BE2C (cell line): ENCODE data around the gene ALG5.
A peak's percentile ranks its signal among the peaks of the same experiment; 100 is the strongest.

Experiments used
- DNase-seq: peaks from one replicate; pipeline ENCODE4 v3.0.0-alpha.2; 2020
- H3K27me3 ChIP-seq: fragments of 250-450 bp; sonication (Bioruptor Pico); 2 replicates; pipeline ENCODE4 v1.5.1; 2020; ENCODE audit warnings: mild to moderate bottlenecking
- H3K36me3 ChIP-seq: fragments of 250-450 bp; sonication (Bioruptor Pico); 2 replicates; pipeline ENCODE4 v1.5.1; 2020; ENCODE audit warnings: mild to moderate bottlenecking
- H3K4me1 ChIP-seq: fragments of 250-450 bp; sonication (Bioruptor Pico); 2 replicates; pipeline ENCODE4 v1.5.1; 2020
- H3K4me3 ChIP-seq: 2 replicates; pipeline ENCODE4 v1.5.1; 2011; ENCODE audit warnings: low read depth, low read length
- H3K9me3 ChIP-seq: fragments of 250-450 bp; sonication (Bioruptor Pico); 2 replicates; pipeline ENCODE4 v1.5.1; 2020
- TF ChIP-seq, protein P1 (sequence below): IDR thresholded peaks from 2 replicates; pipeline ENCODE4 v1.5.1; 2012; ENCODE audit warnings: mild to moderate bottlenecking, low read depth, low read length

Gene ALG5

GRCh38 chr13:37011788-37012187 lies 12.6 kb upstream of the ALG5 start:
- Histone ChIP-seq H3K36me3 (peaks cover 61% of the 10 kb centered on the region), H3K4me3 (no peak overlapping the region), H3K9me3 (no peaks in the 10 kb centered on the region), H3K27me3 (no peaks in the 10 kb centered on the region), H3K4me1 (0 out of 2 replicates have a peak, but pooled peaks cover 3% of the 10 kb centered on the region)
- TF ChIP-seq, protein P1, sequence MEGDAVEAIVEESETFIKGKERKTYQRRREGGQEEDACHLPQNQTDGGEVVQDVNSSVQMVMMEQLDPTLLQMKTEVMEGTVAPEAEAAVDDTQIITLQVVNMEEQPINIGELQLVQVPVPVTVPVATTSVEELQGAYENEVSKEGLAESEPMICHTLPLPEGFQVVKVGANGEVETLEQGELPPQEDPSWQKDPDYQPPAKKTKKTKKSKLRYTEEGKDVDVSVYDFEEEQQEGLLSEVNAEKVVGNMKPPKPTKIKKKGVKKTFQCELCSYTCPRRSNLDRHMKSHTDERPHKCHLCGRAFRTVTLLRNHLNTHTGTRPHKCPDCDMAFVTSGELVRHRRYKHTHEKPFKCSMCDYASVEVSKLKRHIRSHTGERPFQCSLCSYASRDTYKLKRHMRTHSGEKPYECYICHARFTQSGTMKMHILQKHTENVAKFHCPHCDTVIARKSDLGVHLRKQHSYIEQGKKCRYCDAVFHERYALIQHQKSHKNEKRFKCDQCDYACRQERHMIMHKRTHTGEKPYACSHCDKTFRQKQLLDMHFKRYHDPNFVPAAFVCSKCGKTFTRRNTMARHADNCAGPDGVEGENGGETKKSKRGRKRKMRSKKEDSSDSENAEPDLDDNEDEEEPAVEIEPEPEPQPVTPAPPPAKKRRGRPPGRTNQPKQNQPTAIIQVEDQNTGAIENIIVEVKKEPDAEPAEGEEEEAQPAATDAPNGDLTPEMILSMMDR: no peak
- no peak for DNase-seq

DNA sequence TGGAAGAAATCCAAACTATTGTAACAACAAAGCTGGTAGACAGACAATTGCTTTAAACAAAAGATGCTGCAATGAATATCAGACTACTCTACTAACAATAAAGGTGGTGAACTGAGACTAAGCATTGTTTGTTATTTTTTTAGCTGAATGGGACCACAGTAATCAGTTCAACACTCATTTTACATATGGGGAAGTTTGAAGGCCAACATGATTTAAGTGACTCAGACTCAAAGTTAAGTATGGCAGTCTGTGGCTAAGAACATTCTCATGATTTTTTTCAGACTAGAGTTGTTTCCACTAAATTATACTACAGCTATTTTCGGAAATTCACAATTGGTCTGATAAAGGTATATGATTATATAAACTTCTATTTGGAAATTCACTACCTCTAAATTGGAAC lies 11.9 kb upstream of the ALG5 start:
- H3K4me3 ChIP-seq: no peak overlapping the region
- 0 out of 2 replicates have a peak, but pooled peaks cover 3% of the 10 kb centered on the region for H3K4me1 ChIP-seq
- H3K27me3 ChIP-seq: no peaks in the 10 kb centered on the region
- H3K9me3 ChIP-seq: no peaks in the 10 kb centered on the region
- TF ChIP-seq, protein P1: no peak
- peaks cover 63% of the 10 kb centered on the region for H3K36me3 ChIP-seq
- DNase-seq: no peak

GRCh38 chr13:37010424-37010823 lies 11.3 kb upstream of the ALG5 start:
- no peaks in the 10 kb centered on the region for H3K9me3 ChIP-seq
- no peaks in the 10 kb centered on the region for H3K27me3 ChIP-seq
- H3K36me3 ChIP-seq: peaks cover 64% of the 10 kb centered on the region
- no peak overlapping the region for H3K4me3 ChIP-seq
- TF ChIP-seq, protein P1: no peak
- 0 out of 2 replicates have a peak, but pooled peaks cover 3% of the 10 kb centered on the region for H3K4me1 ChIP-seq
- DNase-seq: no peak

DNA sequence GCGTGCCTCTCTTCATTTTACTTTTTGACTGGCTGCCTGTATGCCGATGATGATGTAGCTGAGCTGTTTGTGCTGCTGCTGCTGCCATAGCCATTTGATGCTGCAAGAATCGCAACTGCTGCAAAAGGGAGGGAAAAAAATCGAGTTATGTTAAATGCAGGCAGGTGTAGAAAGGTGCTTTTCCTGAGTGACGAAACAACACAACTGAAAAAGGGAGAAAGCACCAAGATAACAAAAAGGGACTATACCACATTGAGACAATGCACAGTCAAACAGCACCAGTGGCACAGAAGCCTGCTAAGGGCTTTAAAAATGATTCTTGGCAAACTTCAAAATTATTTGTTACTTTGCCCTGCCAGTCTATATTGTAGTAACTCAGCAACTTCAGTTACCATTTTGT lies 10.6 kb upstream of the ALG5 start:
- no peak overlapping the region for H3K4me3 ChIP-seq
- TF ChIP-seq, protein P1: no peak
- H3K27me3 ChIP-seq: no peaks in the 10 kb centered on the region
- H3K9me3 ChIP-seq: no peaks in the 10 kb centered on the region
- H3K4me1 ChIP-seq: 0 out of 2 replicates have a peak, but pooled peaks cover 3% of the 10 kb centered on the region
- DNase-seq: no peak
- peaks cover 70% of the 10 kb centered on the region for H3K36me3 ChIP-seq

DNA sequence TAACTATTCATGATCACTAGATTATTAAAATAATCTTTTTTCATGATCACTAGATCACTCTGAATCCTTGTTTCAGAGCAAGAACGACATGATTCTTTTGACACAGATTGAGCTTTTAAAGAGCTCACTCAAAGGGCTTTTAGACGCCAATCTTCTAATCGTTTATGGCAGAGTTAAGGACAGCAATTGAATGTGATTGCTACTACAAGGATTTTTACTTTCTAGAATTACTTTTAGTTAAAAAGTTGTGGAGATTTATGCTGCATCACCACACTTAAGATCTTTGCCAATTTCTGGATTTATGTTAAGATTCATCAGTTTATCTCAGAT lies 2.7 kb upstream of the ALG5 start:
- no peaks in the 10 kb centered on the region for H3K4me1 ChIP-seq
- H3K27me3 ChIP-seq: no peaks in the 10 kb centered on the region
- H3K9me3 ChIP-seq: no peaks in the 10 kb centered on the region
- H3K4me3 ChIP-seq: peak overlapping the region; percentile 94
- no peak for DNase-seq
- TF ChIP-seq, protein P1: no peak
- peaks cover 31% of the 10 kb centered on the region for H3K36me3 ChIP-seq

DNA sequence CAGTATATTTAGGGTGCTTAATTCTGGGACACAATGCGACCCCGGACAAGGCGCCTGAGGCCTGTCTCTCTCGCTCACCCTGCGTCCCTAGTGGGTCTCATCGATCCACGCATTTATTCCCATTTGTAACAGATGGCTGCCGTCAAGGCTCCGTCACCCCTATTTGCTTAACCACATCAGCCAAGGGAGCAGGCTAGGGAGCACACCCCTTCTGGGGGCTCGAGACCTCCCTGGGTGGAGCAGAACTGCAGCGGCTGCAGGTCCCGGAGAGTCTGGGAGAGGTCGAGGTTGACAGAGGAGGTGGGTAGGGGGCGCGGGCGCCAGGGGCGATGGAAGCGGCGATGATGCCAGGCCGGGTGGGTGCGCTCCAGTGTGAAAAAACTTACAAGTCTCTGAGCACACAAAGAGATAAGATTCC lies 507 bp downstream of the ALG5 start:
- Histone ChIP-seq H3K36me3 (peaks cover 27% of the 10 kb centered on the region), H3K4me1 (no peaks in the 10 kb centered on the region), H3K27me3 (no peaks in the 10 kb centered on the region), H3K9me3 (no peaks in the 10 kb centered on the region), H3K4me3 (peak overlapping the region; percentile 94)
- TF ChIP-seq, protein P1: no peak
- DNase-seq: peak; percentile 25
